GM11168 (cell line): ENCODE measurements around the gene YWHAQ.

Experiments
- in situ Hi-C: fragments of 300-500 bp; cut with MboI; formaldehyde crosslinking; loops from one replicate; pipeline ENCODE4 v1.12.0; 2022; ENCODE audit warnings: low sequenced_read_pairs; ENCODE audit not compliant: unreplicated experiment

The YWHAQ gene

DNA sequence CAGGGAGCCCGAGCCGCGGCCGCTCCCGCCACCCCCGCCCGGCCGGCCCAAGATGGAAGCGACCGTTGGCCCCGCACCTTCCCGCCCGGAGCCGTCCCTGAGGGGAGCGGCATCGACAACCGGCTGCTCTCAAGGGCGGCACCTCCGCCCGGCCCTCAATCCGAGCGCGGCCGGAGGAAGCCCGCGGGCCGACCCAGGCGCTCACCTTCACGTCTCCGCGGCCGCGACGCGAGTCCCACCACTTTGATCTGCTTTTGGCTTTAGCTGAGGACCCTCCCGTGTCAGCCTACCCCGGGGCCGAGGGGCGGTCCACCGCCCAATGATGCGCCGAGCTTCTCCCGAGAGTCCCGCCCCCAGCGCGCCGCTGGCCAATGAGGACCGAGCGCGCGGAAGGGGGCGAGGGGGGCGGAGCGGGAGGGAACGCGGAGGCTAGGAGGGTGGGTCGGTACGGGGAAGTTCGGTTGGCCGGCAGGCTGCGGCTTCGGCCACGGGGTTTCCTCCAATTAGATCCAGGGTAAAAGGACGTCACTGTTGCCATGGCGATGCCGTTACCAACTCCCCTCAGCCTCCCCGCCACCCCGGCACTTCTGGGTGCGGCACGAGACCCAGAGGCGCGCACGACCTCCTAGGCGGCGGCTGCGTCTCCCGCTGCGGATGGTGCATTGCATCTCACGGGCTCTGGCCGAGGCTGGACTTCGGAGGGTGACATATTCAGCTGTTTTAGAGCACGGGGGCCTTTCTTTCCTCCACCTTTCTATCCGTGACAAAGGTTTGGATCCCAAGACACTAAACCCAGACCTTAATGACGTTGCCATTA, at the start of gene YWHAQ:
YWHAQ (minus strand) TSS at position 262 of the 817 bp plus-strand sequence. CDS start 545 bp downstream, outside the sequence.
- in situ Hi-C loops = no loop called here

DNA sequence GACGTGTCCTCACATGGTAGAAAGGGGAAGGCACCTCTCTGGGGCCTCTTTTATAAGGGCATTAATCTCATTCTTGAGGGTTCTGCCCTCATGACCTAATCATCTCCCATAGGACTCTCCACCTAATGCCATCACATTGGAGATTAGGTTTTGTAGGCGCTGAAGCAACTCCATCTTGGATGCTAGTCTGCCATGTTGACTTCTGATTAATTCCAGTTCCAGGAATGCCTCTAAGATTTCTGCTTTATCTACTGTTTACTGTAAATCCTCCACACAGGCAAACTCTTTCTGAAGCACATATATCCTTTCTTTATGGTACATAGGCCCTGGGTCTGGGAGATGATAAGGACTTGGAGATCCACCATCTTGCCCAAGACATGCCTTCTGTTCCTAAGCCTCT, 49.3 kb upstream of the YWHAQ start:
- in situ Hi-C loops = no loop called here

DNA sequence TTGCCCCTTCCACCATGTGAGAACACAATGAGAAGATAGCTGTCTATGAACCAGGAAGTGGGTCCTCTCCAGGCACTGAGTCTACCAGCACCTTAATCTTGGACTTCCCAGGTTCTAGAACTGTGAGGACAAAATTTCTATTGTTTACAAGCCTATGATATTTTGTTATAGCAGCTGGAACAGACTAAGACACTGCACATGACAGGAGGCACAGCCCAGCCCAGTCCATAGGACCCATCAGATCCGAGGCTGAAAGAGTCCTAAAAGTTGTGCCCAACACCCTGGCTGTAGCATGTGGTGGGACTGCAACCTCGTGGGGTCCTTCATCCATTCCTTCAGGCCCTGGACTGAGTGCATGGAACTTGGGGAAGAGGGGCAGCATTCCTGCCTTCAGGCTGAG, 48.4 kb upstream of the YWHAQ start:
- in situ Hi-C loops = no loop called here

DNA sequence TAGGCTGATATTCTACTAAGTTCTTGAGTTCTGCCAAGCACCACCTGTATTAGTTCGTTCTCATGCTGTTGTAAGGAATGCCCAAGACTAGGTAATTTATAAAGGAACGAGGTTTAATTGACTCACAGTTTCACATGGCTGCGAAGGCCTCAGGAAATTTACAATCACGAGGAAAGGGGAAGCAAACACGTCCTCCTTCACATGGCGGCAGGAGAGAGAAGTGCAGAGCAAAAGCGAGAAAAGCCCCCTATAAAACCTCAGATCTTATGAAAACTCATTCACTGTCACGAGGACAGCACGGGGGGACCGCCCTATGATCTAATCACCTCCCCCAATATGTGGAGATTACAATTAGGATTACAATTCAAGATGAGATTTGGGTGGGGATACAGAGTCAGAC, 47.7 kb upstream of the YWHAQ start:
- in situ Hi-C loops = no loop called here

DNA sequence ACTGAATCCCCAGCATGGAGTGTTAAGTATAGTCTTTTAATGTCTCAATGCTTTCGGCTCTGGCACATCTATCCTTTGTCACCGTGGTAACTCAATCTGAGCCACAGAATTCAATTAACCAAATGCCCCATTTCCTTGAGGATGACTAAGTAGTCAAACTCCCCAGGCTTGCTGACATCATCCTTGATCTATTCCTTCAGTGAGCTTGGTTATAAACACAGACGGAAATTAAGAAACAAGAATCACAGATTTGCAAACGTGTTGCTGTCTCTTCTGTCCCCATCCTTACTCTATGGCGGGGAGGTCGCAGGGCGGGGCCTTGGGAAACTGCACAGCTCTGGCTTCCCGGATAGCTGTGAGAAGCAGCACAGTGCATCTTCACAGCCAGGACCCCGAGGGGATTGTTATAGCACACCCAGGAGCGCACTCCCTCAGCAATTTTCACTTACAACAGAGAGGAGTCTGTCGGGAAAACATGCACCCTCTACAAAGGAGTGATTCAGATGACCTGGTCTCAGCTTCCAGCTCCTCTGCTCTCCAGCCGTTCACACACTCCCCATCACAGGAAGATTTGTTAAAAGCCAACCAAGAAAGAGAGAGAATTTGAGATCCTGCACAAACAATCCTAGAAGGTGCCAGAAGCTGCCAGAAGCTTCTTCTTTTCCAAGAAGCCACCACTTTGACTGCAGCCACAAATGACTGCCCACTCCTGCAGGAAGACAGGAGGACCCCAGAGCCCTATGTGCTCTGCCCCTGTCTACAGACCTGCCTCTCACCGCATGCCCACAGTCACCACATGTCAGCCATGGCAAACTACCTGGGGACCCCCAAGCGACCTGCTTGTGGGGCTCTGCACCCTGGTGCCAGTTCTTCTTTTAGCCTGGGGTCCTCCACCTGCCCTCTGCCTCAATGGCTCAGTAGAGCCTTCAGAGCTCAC, 44.9 kb upstream of the YWHAQ start:
- in situ Hi-C loops = no loop called here

DNA sequence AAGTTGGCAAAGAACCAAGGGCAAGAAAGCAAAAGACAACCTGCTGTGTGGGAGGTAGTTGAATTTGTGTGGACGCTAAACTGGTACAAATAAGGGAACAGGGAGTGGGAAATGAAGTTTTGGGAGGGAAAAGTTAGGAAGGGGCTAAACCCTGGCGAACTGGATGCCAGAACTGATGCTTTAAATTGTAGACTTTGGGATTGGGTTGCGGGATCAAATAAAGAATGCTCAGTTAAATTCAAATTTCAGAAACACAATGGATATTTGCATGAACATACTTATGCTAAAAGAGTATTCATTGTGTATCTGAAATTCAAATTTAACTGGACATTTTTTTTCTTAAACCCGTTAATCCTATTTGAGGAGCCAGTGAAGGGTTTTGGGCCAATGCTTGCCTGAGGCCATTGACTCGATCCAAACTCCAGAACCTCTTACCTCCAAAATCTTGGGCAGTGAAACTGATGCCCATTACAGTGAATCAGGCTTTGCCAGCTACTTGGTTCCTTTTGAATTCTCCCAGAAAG, 44.2 kb upstream of the YWHAQ start:
- in situ Hi-C loops = no loop called here

DNA sequence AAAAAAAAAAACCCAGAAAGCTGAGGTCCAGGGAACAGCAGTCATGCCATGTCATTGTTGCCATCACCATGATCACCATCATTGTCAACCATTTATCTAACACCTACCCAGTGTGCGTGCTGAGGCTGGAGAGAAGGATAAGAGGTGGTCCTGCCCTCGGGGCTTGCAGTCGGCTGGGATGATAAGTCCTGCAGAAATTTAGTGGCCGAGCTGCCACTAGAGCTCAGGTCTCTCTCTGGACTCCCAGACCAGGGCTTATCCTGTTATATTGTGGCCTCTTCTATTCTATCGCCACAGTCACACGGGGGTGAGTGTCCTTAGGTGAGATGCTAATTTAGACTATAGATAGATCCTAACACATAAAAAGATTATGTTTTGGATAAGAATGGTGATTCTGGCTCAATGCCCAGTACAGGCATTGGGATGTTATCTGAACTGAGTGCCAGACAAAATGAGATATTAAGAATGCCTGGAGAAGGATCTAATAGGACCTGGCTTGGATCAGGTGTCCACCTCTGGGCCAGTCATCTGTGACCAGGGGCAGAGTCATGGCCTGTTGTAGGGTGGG, 43.2 kb upstream of the YWHAQ start:
- in situ Hi-C loops = no loop called here

DNA sequence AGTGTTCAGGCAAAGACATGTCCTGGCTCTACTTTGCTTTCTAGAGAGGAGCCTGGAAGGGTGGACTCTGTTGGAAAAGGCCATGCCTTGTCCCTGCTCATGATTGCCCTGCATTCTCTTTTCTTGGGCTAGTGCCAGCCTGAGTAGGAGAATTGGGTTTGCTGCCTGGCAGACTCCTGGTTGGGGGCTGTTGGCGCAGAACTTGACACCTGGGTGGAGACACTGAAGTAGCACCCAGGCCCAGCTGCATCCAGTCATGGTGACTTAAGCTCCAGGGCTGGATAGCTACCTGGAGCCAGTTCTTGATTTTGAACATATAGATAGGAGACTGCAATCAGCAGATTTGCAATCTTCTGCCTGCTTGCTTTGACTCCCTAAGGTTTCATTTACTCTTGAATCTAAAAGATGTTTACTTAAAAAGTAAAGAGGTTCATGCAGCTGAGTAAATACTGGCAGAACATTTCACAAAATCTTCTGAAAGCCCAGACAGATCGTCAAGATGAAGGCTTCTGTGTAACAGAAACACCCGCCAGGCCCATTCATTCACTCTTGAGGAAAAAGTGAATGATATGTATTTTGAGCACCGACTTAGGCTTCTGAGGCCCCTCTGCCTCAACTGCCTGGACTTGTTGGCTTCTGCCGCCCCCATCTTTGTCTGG, 38.0 kb upstream of the YWHAQ start:
- in situ Hi-C loops = no loop called here

DNA sequence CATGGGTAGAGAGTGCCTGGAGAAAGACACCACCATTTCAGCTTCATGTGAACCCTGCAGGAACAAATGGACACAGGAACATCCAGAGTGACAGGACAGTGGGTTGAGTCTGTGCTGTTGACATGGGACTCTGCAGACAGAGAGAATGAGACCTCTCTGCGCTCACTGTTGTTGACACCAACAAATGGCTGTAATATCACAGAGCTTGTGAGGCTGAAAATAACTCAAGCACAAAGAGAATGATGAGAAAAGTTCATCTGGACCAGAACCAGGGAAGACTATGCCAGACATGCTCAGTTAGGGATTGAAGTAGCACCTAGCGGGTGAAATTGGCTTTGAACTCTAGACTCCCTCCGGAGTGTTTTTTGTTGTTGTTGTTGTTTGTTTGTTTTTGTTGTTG, 37.0 kb upstream of the YWHAQ start:
- in situ Hi-C loops = no loop called here

DNA sequence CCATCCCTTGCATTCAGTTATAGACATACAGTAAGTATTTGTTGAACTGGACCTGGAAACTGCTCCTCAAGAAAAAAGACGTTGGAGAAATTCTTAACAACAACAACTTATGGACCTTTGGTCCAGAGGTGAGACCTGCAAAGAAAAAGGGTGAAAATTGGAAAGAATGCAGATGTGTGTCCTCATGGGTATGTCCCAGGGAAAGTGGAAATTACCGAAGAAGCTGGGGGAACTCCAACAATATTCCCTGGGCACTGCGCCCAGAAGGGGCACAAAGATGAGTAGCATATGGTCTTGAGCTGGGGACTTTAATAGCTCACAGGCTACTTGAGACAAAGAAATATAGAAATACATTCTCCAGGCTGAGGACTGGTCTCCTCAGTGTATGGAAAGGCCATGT, 35.5 kb upstream of the YWHAQ start:
- in situ Hi-C loops = no loop called here

DNA sequence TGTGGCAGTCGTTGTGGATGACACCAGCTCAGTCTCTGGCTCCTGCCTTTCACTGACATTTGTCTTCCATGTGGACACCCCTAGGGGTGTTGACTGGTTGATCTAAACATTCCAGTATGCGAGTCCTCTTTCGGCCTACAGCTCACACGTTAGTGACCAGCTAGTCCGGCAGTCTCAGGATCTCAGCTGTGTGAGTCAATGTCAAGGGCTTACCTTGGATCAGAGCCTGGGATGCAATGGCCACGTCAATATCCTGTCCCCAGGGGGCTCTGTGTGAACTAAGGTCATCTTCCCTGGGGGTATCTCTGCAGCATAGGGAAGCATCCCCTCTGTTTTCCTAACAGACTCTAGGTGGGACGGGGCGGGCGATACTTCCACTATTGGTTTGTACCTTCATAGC, 35.1 kb upstream of the YWHAQ start:
- in situ Hi-C loops = no loop called here

DNA sequence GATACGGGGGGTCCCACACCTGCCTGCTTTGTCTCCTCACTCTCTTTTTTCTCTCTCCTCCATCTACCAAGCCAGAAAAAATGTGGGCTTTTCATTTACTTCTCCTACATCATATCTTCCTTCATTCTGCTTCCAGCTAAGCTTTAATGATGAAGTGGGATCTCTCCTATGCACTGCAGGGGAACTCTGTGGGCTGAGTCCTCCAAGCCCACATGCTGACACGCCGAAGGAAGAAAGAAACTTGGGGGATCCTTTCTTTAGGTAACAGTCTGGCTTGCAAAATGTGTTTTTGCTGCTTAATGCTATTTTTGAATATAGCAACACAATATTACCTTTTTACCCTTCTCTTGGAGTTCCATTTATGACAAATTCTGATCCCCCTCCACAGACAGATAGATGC, 33.6 kb upstream of the YWHAQ start:
- in situ Hi-C loops = no loop called here

DNA sequence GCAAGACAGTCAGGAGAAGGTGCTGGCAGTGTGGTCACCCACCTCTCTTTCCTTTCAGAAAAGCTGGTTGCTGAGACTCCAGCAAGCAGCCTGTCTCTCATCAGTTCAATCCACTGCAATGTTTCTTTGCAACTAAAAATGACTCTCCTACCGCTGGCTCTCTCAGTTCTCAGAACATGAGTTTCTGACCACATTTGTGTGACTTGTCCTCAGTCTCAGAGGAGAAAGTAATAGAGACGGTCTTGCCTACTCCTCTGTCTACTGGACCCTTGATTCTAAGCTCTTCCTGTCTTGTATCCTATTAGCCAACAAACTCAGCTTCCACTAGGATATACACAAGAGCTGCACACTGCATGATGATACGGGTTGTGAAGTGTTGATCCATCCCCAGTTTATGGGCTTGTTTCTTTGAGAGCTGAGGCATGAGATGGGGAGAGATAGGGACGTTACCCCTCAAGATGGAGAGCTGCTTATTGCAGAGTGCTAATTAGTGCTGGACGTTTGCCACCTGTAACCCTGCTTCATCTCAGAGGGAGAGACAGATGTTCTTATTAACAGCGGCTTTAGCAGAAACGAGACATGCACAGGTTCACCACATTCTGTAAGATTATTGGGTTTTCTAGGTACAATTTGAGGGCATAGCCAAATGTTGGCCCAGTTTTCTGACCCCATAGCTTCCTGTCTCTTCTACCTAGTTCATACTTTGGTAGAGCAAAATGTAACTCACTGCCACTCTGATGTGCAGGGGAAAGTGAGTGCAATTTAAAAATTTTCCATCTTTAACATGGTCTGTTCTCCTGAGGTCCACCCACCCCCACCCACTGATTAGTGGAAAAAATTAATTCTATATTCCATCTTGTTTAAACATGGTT, 32.4 kb upstream of the YWHAQ start:
- in situ Hi-C loops = no loop called here

DNA sequence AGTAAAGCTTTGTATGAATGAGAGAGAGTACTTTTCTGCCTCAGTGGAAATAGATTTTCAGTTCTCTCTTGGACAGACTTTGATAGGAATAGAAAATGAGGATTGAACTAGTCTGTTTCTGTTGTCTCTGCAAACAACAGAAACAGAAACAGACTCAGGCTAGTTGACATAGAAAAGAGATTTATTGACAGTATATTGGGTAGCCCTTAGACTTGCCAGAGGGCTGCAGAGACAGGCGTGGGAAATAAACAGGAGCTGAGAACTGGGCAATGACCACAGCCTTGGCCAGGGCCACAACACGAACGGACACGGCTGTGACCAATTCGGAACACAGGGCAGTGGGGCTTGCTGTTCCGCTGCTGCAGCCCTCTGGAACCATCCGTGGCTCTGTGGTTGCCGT, 30.5 kb upstream of the YWHAQ start:
- in situ Hi-C loops = no loop called here

DNA sequence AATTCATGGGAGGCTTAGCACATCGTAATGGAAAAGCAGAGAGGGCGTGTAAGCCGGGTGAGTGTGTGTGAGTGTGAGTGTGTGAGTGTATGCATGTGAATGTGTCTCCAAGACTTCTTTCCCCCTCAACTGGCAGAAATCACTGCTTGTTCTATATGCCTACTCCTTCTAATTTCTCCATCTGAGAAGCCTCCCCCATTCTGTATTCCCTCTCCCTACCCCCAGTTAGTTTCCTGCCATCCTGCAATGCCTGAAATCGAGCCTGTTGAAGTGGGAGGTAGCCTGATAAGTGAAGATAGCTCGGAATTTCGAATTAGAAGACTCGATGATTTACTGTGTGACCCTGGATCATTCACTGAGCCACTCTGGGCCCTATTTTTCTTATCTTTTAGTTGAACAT, 30.0 kb upstream of the YWHAQ start:
- in situ Hi-C loops = no loop called here

DNA sequence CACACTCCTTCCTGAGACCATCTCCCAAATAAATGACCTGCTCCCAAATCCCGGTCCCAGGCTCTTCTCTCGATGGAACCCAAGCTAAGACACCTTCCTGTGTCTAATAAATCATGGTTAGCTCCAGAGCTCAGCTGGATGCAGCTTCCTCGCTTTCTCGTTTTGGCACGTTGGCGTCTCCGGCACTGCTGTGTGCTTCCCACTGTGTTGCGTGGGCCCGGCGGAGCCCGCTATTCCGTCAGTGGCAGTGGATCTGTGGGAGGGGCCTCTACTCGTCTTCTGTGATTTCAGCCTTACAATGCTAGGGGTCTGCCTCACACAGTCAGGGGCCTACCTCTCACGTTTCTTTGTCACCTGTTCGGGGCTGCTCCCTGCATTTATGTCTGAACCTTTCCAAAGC, 29.4 kb upstream of the YWHAQ start:
- in situ Hi-C loops = no loop called here

DNA sequence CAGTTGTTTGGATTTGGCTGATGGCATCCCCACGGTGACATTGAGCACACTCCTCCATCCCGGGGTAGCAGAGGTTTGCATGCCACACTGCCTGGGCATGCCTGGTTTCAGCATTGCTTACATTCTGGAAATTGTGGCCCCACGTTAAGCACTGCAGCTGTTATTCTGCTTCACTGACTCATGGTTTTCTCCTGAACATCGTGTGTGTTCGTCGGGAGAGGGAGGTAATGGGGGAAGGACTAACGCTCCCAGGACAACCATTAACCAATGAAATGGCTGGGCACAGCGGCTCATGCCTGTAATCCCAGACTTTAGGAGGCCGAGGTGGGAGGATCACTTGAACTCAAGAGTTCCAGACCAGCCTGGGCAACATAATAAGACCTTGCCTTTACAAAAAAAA, 28.2 kb upstream of the YWHAQ start:
- in situ Hi-C loops = no loop called here

DNA sequence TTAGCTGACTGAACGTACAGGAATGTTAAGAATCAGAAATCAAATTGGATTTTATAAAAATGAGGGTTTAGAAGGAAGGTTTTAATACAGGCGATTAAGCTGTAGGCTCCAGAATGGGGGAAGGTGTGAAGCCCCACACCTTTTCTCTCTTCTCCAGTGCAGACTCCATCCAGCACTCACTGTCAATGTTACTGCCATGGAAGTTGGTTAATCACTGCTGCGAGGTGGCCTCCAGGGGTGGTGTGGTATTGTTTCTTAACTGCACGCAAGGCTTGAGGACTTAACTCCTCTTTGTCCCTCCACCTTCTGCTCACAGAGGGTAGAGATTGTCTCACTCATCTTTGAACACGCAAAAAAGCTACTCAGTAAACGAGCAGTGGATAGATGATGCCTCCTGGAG, 26.9 kb upstream of the YWHAQ start:
- in situ Hi-C loops = no loop called here

DNA sequence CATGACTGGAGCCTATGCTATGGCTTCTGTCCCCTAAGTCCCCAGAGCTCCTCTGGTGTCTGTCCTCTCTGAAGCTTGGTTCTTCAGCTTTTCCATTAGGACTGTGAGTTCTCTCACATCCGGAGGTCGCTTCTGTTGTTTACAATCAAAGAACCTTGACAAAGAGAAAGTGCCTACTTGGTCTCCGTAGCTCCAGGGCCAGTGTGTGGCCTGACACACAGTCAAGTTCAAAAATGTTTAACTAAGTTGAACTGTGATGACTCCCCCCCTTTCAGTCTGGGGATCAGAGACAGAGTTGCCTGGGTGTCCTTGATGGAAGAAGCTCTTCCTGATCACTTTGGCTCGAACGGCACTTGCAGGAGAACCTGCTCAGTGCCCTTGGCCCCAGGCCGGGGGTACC, 26.3 kb upstream of the YWHAQ start:
- in situ Hi-C loops = no loop called here
